ENCODE results near the gene LORICRIN.

The LORICRIN gene

DNA sequence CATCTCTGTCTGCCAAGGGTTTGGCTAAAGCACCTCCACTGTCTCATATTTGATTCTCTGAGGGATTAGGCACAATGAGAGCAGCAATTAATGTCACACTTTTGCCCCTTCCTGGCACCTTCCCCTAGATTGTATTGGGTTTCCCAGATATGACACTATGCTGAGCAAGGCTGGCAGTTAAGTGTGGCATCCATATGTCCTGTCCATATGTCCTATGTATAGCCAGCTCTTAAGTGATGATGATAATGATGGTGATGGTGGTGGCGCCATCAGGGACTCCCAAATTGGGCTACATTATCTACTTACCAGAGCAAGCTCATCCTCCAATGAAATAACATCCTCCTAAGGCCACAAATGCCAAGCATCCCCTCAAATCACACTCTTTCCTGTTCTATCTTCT lies 13.5 kb upstream of the LORICRIN start:
- DNase-seq (ENCODE audit: low read depth, low spot score) = no peak
- no peak overlapping the region for H3K4me3 ChIP-seq (ENCODE audit: low read length)

DNA sequence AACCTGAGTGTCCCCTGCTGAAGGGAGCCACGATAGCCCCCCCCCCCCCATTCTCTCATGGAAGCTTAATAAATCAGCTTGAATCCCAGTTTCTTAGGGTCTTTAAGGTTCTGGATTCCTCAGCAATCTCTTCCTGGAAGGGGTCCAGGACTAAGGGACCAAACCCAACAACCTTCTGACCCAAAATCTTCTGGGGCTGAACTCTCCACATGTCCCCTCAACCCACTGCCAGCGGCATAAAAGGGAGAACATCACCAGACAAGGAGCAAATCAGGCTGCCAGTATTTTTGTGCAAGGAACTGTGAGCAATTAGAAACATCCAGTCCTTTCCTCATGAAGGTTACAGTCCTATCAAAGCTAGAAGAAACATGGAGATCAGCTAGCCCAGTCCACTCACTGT lies 12.7 kb upstream of the LORICRIN start:
- H3K4me3 ChIP-seq (ENCODE audit: low read length) = no peak overlapping the region
- no peak for DNase-seq (ENCODE audit: low read depth, low spot score)

DNA sequence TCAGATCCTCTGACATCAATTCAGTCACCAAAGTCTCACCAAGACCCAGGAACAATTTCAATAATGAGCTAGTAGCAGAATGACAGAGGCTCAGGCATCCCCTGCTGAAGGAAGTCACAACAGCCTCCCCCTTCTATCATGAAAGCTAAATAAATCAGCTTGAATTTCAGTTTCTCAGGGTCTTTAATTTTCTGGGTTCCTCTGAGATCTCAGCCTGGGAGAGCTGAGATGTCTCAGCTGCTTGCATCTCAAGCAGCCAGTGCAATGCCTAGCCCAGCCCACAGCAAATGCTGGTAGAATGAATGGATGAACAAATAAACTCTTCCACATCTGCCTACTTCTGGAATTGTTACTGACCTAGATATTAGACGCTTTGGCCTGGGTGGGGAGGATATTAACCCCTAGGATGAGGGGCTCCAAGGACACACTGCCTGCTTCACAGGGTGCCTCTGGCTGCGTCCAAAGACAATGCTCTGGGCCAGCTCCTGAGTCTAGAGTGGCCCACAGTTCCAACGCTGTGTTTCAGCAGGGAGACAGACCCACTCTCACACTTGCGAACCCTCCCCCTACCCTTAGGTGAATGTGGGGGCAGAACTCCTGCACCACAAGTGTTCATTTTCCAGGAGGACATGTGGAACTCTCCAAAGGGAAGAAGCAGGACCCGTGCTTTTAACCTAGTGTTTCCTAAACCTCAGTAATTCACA lies 11.2 kb upstream of the LORICRIN start:
- no peak for DNase-seq (ENCODE audit: low read depth, low spot score)
- no peak overlapping the region for H3K4me3 ChIP-seq (ENCODE audit: low read length)

DNA sequence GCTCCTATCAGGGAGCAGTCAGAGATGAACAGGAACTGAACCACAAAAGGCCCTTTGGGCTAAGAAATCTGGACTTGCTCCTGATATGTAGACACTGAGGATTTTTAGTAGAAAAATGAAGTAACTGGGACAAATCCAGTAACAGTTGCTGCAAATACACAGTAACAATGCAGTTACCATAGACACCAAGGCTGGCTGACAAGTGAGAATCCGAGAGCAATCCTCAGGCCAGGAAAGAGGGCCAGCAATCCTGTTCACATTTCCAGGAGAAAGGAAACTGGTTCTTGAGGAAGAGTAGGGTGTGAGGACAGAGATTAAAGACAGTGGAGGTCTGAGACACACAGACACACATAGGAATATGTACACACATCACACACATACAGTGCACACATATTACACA lies 9.3 kb upstream of the LORICRIN start:
- H3K4me3 ChIP-seq (ENCODE audit: low read length) = no peak overlapping the region
- DNase-seq (ENCODE audit: low read depth, low spot score) = no peak

DNA sequence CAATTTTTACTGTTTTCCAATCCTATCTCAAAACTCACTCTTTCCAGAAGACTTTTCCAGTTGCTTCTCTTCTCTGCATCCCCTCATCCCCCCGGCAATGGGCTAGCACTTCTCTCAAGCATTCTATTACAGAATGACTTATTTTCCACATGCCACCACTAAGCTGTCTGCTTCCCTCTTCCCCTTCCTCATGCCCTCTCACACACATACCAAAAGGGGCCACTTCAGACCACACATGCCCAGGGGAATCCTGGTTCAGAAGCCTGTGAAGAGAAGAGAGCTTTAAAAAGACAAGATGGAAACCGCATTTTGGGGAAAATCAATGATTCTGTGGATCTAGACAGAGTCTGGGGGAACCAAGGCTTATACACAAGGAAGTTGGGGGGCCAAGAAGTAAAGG lies 8.4 kb upstream of the LORICRIN start:
- no peak overlapping the region for H3K4me3 ChIP-seq (ENCODE audit: low read length)
- DNase-seq (ENCODE audit: low read depth, low spot score) = no peak

DNA sequence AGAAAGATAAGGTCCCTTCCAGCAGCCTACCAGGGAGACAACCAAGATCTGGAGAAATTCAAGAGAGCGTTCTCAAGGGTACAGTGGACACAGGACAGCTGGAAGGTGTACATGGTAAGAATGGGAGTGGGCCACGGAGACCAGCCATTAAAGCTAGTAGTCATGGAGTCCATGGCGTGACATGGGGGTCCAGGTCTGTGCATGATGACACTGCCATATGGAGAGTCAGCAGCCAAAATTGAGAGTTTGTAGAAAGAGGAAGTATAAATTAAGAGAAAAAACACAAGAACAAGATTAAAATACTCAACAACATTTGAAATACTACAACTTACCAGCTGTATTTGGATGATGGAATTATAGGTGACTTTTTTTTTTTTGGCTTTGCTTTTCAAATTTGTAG lies 7.9 kb upstream of the LORICRIN start:
- no peak for DNase-seq (ENCODE audit: low read depth, low spot score)
- no peak overlapping the region for H3K4me3 ChIP-seq (ENCODE audit: low read length)

DNA sequence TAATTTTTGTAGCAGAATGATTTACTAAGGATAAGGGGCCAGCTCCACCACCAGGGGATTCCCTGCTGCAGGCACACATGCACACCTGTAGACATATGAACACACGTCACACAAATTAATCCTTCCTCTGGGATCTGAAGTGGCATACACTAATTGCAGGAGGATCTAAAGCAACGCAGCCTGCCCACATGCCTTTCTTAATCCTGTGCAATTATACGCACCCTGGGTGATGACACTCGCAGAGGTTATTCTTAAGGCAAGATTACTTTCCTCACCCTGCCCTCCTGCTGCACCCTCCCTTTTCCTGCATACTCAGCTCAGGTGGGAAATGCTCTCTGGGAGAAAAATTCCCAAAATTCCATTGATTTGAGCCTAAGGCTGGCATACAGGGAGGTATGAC lies 7.5 kb upstream of the LORICRIN start:
- no peak for DNase-seq (ENCODE audit: low read depth, low spot score)
- H3K4me3 ChIP-seq (ENCODE audit: low read length) = no peak overlapping the region

DNA sequence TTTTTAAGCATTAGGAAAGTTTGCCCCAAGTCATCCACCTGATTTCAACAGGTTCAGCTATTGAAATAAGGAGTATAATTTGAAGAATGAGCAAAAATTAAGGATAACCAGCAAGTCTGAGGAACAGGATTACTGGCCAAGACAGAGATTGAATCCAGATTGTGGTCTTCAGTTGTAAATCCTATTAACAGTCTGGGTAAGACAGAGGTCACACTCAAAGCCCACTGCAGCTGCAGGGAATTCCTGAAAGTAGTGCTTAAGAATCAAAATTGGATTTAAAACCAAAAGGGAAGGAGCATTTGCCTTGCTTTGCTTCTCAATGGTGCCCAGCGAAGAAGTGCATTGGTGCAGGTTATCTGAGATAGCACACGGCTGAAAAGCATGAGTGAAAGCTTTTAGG lies 6.4 kb upstream of the LORICRIN start:
- no peak for DNase-seq (ENCODE audit: low read depth, low spot score)
- no peak overlapping the region for H3K4me3 ChIP-seq (ENCODE audit: low read length)

DNA sequence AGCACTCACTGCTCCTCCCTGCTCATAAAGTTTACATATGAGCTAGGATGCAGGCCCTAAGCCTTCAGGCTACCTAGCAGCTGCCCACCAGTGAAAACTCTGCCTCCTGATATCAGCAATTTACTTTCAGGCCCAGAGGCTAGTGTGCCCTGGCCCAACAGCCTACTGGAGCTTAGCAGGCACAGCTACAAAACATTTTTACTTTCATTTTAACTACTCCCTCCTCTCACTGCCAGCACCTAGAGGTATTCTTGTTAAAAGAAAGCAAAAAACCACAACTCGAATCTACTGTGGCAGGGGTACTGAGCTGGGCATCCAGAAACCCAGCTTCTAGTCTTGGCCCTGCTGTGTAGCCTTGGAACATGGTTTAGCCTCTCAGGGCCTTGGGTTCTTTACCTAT lies 5.8 kb upstream of the LORICRIN start:
- no peak overlapping the region for H3K4me3 ChIP-seq (ENCODE audit: low read length)
- peak; percentile 10 for DNase-seq (ENCODE audit: low read depth, low spot score)

DNA sequence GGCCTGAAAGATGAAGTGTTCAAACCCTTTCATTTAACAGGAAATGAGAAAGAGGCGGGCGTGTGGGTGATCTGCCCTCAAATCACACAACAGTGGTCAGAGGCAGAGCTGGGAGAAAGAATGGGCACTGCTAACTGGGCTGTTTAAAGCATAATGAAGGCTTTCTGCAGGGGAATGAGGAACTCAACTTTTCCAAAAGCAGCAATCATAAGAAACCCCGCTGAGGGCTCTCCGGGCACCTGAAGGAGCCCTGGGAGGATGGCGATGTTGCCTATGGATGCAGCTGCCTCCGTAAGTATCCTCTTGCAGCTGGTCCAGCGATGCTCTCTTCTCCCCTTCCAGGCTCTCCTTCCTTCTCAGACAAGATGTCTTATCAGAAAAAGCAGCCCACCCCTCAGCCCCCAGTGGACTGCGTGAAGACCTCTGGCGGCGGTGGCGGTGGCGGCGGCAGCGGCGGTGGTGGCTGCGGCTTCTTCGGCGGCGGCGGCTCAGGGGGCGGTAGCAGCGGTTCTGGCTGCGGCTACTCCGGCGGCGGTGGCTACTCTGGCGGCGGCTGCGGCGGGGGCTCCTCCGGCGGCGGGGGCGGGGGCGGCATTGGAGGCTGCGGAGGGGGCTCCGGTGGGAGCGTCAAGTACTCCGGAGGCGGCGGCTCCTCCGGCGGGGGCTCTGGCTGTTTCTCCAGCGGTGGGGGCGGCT lies 1.2 kb downstream of the LORICRIN start:
- no peak overlapping the region for H3K4me3 ChIP-seq (ENCODE audit: low read length)
- peak; percentile 11 for DNase-seq (ENCODE audit: low read depth, low spot score)

DNA sequence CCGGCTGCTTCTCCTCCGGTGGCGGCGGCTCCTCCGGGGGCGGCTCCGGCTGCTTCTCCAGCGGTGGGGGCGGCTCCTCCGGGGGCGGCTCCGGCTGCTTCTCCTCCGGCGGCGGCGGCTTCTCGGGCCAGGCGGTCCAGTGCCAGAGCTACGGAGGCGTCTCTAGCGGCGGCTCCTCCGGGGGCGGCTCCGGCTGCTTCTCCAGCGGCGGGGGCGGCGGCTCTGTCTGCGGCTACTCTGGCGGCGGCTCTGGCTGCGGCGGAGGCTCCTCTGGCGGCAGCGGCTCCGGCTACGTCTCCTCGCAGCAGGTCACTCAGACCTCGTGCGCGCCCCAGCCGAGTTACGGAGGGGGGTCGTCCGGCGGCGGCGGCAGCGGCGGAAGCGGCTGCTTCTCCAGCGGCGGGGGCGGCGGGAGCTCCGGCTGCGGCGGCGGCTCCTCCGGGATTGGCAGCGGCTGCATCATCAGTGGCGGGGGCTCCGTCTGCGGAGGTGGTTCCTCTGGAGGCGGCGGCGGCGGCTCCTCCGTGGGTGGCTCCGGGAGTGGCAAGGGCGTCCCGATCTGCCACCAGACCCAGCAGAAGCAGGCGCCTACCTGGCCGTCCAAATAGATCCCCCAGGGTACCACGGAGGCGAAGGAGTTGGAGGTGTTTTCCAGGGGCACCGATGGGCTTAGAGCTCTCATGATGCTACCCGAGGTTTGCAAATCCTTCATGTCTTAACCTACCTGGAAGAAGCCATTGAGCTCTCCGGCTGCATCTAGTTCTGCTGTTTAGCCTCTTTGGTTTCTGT lies 2.0 kb downstream of the LORICRIN start:
- DNase-seq (ENCODE audit: low read depth, low spot score) = no peak
- H3K4me3 ChIP-seq (ENCODE audit: low read length) = no peak overlapping the region

DNA sequence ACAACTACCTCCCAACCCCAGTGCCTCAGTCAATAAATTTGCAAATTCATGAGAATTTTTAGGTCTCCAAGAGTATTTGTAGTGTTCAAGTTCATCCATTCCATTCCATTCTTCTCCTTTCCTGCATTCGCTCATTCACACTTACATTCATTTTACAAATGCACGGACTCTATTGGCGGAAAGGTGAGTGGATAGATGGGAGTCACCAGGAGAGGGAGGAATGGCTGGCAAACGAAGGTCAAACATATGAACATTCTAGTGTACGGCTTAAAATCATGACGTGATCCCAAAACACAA lies 2.5 kb downstream of the LORICRIN start:
- H3K4me3 ChIP-seq (ENCODE audit: low read length) = no peak overlapping the region
- DNase-seq (ENCODE audit: low read depth, low spot score) = no peak

DNA sequence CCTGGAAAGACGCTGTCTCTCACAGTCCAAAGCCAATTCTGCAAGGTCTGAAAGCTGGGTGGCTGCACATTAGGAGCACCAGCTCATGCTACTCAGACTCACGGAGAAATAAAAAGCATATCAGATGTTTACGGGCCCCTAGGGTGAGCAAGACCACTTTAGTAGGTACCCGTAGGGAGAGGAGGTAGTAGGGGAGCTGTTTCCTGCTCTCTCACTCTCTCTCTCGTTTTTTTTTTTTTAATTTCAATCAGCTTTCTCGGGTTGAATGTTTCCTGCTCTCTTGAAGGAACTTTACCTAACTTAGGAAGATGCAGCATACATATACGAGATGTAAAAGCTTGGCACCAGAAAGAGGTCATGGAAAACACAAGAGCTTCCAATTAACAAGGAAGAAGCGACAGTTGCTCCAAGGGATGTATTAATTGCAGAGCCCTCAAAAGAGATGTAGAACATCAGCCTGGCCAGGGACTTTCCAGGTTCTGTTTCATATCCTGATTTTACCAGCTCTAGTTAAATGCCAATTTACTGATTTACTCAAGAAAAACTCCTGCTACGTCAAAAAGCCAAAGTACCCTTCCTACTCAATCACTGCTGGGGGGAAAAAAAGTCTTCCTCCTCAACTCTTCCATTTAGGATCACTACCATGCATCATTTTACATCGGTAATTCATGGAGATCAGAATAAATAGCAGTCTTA lies 3.1 kb downstream of the LORICRIN start:
- DNase-seq (ENCODE audit: low read depth, low spot score) = no peak
- H3K4me3 ChIP-seq (ENCODE audit: low read length) = no peak overlapping the region

DNA sequence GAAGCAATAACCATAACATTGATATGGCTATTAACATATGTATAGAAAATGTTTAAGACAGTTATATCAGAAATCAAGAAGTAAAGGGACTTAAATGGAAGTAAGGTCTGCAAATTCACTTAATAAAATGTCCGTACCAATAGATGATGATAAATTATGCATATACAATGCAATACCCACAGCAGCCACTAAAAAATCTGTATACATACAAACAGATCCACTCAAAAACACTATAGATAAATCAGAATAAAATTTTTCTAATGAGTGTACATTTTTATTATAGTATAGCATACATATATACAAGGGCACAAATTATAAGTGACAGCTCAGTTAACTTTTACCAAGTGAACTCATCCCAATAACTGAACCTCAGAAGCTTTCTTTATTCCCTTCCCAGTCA lies 6.0 kb downstream of the LORICRIN start:
- no peak for DNase-seq (ENCODE audit: low read depth, low spot score)
- H3K4me3 ChIP-seq (ENCODE audit: low read length) = no peak overlapping the region

DNA sequence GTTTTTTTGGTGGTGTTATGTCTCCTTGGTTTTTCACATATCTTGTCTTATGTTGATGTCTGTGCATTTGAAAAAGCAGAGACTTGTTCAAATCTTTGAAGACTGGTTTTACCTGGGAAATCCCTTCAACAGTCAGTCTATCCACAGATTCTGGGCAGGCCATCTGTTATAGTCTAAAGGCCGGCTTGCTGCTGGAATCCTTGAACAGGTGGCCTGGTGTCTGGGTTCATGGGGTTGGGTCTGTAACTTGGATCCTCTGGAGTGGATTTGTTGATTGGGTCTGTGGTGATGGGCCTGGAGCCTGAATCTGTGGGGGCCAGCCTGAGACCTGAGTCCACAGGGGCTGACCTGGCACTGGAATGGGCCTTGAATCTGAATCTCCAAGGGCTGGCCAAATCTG lies 12.2 kb downstream of the LORICRIN start:
- no peak for DNase-seq (ENCODE audit: low read depth, low spot score)
- H3K4me3 ChIP-seq (ENCODE audit: low read length) = no peak overlapping the region

DNA sequence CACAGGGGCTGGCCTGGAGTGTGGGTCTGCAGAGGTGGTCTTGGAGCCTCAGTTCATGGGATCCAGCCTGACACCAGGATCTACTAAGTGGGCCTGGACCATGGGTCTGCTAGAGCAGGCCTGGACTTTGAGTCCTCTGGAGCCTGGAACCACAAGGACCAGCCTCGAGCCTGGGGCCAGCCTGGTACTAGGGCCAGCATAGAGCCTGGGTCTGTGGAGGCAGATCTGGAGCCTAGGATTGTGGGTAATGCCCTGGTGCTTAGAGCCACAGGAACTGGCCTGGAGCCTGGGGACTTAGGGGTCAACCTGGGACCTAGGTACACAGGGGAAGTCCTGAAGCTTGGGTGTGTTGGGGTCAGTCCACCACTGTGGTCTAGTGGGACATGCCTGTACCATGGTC lies 12.7 kb downstream of the LORICRIN start:
- DNase-seq (ENCODE audit: low read depth, low spot score) = no peak
- no peak overlapping the region for H3K4me3 ChIP-seq (ENCODE audit: low read length)

DNA sequence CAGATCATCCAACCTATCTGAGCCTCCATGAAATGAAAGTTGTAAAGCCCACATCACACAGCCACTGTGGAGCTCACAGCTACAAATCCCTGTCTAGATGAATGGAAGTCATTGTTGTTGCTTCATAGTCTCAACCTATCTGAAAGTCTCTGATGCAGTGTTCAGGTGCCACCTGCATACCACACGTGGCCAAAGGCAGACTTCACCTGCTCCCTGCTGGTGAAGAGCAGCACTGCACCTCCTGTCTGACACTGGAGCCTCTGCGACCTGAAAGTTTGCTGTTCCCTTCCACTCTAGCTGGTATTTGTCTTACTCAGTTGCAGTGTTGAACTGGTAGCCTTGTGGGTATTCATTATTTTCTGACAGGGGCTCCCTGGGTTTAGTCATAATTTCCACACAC lies 18.4 kb downstream of the LORICRIN start:
- peak; percentile 50 for DNase-seq (ENCODE audit: low read depth, low spot score)
- H3K4me3 ChIP-seq (ENCODE audit: low read length) = no peak overlapping the region

DNA sequence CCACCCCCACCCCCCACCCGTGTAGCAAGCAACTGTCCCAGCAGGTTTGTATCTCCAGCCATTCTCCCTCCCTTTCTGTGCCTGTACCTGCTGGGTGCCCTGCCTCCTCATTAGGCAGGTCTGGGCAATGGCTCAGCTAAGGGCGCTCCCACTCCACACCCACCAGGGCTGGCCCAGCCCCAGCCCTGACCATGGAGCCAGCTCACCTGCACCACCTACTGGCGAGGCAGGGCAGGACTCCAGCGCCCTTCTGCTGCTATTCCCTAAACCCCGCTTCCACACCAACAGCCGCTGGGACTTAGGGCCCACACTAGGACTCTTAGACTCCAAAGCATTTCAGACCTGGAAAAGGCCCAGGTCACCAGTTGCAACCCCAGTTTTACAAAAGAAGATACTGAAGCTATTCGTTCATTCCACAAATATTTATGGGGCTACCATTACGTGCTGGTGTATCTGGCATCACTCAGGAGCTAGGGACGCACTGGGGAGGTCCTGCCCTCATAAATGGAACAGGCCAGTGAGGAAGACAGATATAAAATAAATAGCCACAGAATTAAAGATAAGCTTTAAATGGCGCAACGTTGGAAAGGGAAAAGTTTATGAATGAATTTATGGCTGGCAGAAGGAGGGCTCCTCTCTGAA lies 29.3 kb downstream of the LORICRIN start:
- H3K4me3 ChIP-seq (ENCODE audit: low read length) = no peak overlapping the region
- DNase-seq (ENCODE audit: low read depth, low spot score) = no peak

DNA sequence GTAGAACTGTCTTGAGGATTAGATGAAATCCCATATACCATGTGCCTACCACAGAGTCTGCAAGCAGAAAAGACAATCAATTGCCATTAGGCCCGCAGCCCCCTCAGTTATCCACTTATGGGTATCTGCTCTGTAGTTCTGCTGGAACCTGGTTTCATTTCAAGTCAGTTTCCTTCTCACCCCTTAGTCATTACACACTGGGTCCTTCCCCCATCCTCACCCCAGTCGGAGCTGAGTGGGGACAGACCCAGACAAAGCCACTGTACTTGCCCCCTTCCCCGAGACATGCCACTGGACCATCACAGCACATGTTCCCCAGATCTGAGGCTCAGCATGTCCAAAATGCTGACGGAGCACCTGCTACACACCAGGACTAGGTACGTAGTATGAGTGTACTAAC lies 32.0 kb downstream of the LORICRIN start:
- no peak overlapping the region for H3K4me3 ChIP-seq (ENCODE audit: low read length)

DNA sequence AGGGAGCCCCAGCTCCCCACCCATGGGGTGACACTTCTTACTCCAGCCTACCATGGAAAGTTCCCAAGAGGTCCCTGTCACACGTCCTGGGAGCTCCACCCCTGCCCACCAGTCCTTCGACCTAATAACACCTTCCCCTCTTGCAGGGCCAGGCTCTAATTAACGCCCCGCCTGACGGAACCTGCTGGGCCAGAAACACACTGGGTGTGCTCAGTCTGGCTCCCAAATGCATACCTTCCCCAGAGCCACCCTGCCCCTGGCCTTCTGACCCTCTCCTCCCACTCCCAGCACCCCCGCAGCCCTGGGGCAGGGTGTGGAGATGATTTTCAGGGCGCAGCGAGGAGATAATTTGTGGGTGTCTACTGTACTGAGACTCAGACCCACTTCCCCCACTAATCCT lies 32.7 kb downstream of the LORICRIN start:
- no peak overlapping the region for H3K4me3 ChIP-seq (ENCODE audit: low read length)
- no peak for DNase-seq (ENCODE audit: low read depth, low spot score)

More for the DNA sequence above, 32.0 kb downstream of the LORICRIN start:
- no peak for DNase-seq (ENCODE audit: low read depth, low spot score)

Measured in Jurkat, Clone E6-1 (cell line).